GM23338 (cell line): ENCODE data around the gene TMEM178A. TPM values are rescaled to one million over a fixed set of nuclear protein-coding genes. Genes with fewer than 3 reads are reported as not detected.
"Not testable (repeated sequence)": the region's sequence is repeated elsewhere in the genome, so short reads cannot be mapped to it uniquely, and the experiment has no call there.

Experiments used
- ATAC-seq: fragments of 200-7000 bp; cut with Tn5 transposase; 3 replicates; pipeline ENCODE4 v1.9.1; 2020
- DNase-seq: peaks from one replicate; pipeline ENCODE4 v3.0.0-alpha.2; 2015; ENCODE audit warnings: low spot score
- H2AFZ ChIP-seq: fragments of 200-600 bp; sonication (generic); 2 replicates; pipeline ENCODE4 v1.8.0; 2016; ENCODE audit warnings: antibody characterized with exemption, mild to moderate bottlenecking, moderate library complexity
- H3F3A ChIP-seq: fragments of 200-600 bp; sonication (generic); replicated peaks from 2 replicates; pipeline ENCODE4 v1.8.0; 2017; ENCODE audit warnings: antibody characterized with exemption, mixed run types, low read depth
- H3K27ac ChIP-seq: fragments of 200-600 bp; sonication (generic); 2 replicates; pipeline ENCODE4 v1.6.1; 2016; ENCODE audit warnings: low read depth
- H3K27me3 ChIP-seq: fragments of 200-600 bp; sonication (generic); 2 replicates; pipeline ENCODE4 v1.8.0; 2016; ENCODE audit warnings: mild to moderate bottlenecking, mixed run types, moderate library complexity; ENCODE audit not compliant: insufficient read depth
- H3K36me3 ChIP-seq: fragments of 200-600 bp; sonication (generic); 2 replicates; pipeline ENCODE4 v1.8.0; 2016; ENCODE audit warnings: mild to moderate bottlenecking; ENCODE audit not compliant: insufficient read depth
- H3K4me1 ChIP-seq: fragments of 200-600 bp; sonication (generic); 2 replicates; pipeline ENCODE4 v1.8.0; 2016; ENCODE audit warnings: mild to moderate bottlenecking, moderate library complexity; ENCODE audit not compliant: insufficient read depth
- H3K4me2 ChIP-seq: fragments of 200-600 bp; sonication (generic); 2 replicates; pipeline ENCODE4 v1.7.1; 2017; ENCODE audit warnings: mixed run types
- H3K4me3 ChIP-seq: fragments of 200-600 bp; sonication (generic); 2 replicates; pipeline ENCODE4 v1.6.1; 2016; ENCODE audit warnings: mixed run types
- H3K79me2 ChIP-seq: fragments of 200-600 bp; sonication (generic); replicated peaks from 2 replicates; pipeline ENCODE4 v1.8.0; 2017; ENCODE audit warnings: mild to moderate bottlenecking; ENCODE audit not compliant: insufficient read depth
- H3K9me2 ChIP-seq: fragments of 200-600 bp; sonication (generic); 2 replicates; pipeline ENCODE4 v1.8.0; 2017; ENCODE audit not compliant: insufficient read depth
- H4K20me1 ChIP-seq: fragments of 200-600 bp; sonication (generic); replicated peaks from 2 replicates; pipeline ENCODE4 v1.8.0; 2017; ENCODE audit warnings: mild to moderate bottlenecking; ENCODE audit not compliant: insufficient read depth
- H3K27ac Mint-ChIP-seq: 2 replicates; pipeline ENCODE4 v1.8.0; 2020; ENCODE audit warnings: inconsistent platforms, mild to moderate bottlenecking, moderate library complexity, mixed read lengths
- H3K27me3 Mint-ChIP-seq: 3 replicates; pipeline ENCODE4 v1.8.0; 2022; ENCODE audit warnings: low read depth, mild to moderate bottlenecking, moderate library complexity, mixed read lengths, inconsistent platforms; ENCODE audit not compliant: insufficient read depth, poor library complexity
- H3K36me3 Mint-ChIP-seq: 3 replicates; pipeline ENCODE4 v1.8.0; 2021; ENCODE audit warnings: low read depth, mild to moderate bottlenecking, inconsistent platforms, moderate library complexity, mixed read lengths
- H3K4me1 Mint-ChIP-seq: 3 replicates; pipeline ENCODE4 v1.8.0; 2020; ENCODE audit warnings: mild to moderate bottlenecking, inconsistent platforms, mixed read lengths
- H3K4me3 Mint-ChIP-seq: 3 replicates; pipeline ENCODE4 v1.8.0; 2021; ENCODE audit warnings: moderate library complexity, mild to moderate bottlenecking, inconsistent platforms, mixed read lengths
- H3K9me3 Mint-ChIP-seq: 3 replicates; pipeline ENCODE4 v1.8.0; 2020; ENCODE audit warnings: moderate library complexity, mild to moderate bottlenecking, inconsistent platforms, mixed read lengths
- EZH2 ChIP-seq: fragments of 200-600 bp; sonication (generic); IDR thresholded peaks from one replicate; pipeline ENCODE4 v1.8.0; 2017; ENCODE audit warnings: antibody characterized with exemption, mild to moderate bottlenecking, low read depth; ENCODE audit not compliant: unreplicated experiment
- EZH2phosphoT487 ChIP-seq: fragments of 200-600 bp; sonication (generic); IDR thresholded peaks from one replicate; pipeline ENCODE4 v1.8.1; 2018; ENCODE audit warnings: antibody characterized with exemption; ENCODE audit not compliant: unreplicated experiment
- polyA plus RNA-seq: library from polyadenylated mRNA; unstranded; fragments of >200 nt; fragmentation: Nextera tagmentation; extraction: Ambion mirVana; gene quantifications from 2 replicates; pipeline ENCODE4 v1.2.1, GENCODE V29; 2016
- total RNA-seq: library from RNA; depleted of rRNA; stranded (reverse); fragments of >200 nt; shearing (Covaris generic); gene quantifications from 2 replicates; pipeline ENCODE4 v1.2.3, GENCODE V29; 2014
- TF ChIP-seq, protein P1 (sequence below): fragments of 250-450 bp; sonication (Bioruptor Pico); IDR thresholded peaks from 2 replicates; pipeline ENCODE4 v1.5.0; 2020; ENCODE audit warnings: mild to moderate bottlenecking, moderate library complexity
- TF ChIP-seq, protein P2 (sequence below), 2 experiments: fragments of 200-600 bp in 1 of 2; sonication (generic) in 1 of 2; conservative IDR thresholded peaks; 2 replicates each; pipeline versions ENCODE4 v1.5.1 to v1.6.1; 2016 to 2017; ENCODE audit warnings: antibody characterized with exemption in 2 of 2, low read depth in 2 of 2, mild to moderate bottlenecking in 2 of 2, moderate library complexity in 1 of 2

The TMEM178A gene
- total and polyA plus RNA-seq, 2 experiments from 2014 or later, result 10.3 to 12.3 TPM

DNA sequence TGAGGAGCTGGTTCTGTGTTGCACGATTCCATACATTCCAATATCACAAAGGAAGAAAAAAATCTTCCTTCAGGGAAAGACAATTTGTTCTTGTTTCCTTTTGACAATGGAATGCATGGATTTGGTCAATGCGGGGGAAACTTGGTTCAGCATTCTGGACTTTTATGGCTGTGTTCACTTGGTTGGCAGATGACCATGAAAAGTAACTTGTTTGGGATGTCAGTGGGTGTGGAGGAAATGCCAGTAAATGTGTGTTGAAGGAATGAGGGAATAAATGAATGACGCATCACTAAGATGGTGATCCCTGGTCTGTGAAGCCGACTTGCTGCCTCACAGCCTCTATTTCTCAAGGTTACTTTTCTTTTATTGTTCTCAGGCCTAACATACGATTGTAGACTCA is 59.7 kb downstream of the TMEM178A start (continued):
- TF ChIP-seq EZH2phosphoT487, result no peak
- no peak for TF ChIP-seq EZH2

DNA sequence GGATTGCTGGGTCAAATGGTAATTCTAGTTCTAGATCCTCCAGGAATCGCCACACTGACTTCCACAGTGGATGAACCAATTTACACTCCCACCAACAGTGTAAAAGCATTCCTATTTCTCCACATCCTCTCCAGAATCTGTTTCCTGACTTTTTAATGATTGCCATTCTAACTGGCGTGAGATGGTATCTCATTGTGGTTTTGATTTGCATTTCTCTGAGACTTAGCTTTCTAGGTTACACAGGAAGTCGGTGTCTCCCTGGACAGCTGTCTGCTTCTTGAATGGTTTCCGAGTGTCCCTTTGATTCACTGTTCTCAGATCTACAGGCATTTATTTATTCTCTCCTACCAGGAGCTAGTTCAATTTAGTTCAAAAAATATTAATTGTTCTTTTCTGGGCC is 62.4 kb downstream of the TMEM178A start:
- H3F3A ChIP-seq, H3K4me3 ChIP-seq, H3K27me3 ChIP-seq, H3K4me1 ChIP-seq, DNase-seq, H3K27ac ChIP-seq, H3K4me1 Mint-ChIP-seq, H3K4me3 Mint-ChIP-seq, H2AFZ ChIP-seq, ATAC-seq, H3K36me3 ChIP-seq, H3K4me2 ChIP-seq, H3K27ac Mint-ChIP-seq, H3K9me3 Mint-ChIP-seq, H3K27me3 Mint-ChIP-seq, H3K79me2 ChIP-seq, H4K20me1 ChIP-seq, H3K9me2 ChIP-seq: not testable (repeated sequence)
- H3K36me3 Mint-ChIP-seq, result peaks cover 22% of the 10 kb centered on the region

DNA sequence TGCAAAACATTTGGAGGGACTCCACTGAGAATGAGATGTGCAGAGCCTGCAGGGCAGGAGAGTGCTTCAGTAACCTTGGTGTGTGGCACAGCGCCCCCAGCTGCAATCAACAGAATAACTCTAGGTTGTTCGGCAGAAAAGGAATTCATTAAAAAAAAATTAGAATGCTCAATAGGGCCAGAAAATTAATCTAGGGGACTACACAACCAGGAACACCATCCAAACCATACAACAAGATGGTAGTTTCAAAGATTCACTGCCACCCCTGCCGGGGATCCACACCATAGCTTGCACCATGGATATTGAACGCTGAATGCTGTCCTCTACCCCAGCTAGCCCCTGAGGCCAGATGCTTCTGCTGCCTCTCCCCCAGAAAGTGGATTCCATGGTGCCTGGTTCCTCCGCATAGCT is 63.2 kb downstream of the TMEM178A start:
- TF ChIP-seq, protein P1, sequence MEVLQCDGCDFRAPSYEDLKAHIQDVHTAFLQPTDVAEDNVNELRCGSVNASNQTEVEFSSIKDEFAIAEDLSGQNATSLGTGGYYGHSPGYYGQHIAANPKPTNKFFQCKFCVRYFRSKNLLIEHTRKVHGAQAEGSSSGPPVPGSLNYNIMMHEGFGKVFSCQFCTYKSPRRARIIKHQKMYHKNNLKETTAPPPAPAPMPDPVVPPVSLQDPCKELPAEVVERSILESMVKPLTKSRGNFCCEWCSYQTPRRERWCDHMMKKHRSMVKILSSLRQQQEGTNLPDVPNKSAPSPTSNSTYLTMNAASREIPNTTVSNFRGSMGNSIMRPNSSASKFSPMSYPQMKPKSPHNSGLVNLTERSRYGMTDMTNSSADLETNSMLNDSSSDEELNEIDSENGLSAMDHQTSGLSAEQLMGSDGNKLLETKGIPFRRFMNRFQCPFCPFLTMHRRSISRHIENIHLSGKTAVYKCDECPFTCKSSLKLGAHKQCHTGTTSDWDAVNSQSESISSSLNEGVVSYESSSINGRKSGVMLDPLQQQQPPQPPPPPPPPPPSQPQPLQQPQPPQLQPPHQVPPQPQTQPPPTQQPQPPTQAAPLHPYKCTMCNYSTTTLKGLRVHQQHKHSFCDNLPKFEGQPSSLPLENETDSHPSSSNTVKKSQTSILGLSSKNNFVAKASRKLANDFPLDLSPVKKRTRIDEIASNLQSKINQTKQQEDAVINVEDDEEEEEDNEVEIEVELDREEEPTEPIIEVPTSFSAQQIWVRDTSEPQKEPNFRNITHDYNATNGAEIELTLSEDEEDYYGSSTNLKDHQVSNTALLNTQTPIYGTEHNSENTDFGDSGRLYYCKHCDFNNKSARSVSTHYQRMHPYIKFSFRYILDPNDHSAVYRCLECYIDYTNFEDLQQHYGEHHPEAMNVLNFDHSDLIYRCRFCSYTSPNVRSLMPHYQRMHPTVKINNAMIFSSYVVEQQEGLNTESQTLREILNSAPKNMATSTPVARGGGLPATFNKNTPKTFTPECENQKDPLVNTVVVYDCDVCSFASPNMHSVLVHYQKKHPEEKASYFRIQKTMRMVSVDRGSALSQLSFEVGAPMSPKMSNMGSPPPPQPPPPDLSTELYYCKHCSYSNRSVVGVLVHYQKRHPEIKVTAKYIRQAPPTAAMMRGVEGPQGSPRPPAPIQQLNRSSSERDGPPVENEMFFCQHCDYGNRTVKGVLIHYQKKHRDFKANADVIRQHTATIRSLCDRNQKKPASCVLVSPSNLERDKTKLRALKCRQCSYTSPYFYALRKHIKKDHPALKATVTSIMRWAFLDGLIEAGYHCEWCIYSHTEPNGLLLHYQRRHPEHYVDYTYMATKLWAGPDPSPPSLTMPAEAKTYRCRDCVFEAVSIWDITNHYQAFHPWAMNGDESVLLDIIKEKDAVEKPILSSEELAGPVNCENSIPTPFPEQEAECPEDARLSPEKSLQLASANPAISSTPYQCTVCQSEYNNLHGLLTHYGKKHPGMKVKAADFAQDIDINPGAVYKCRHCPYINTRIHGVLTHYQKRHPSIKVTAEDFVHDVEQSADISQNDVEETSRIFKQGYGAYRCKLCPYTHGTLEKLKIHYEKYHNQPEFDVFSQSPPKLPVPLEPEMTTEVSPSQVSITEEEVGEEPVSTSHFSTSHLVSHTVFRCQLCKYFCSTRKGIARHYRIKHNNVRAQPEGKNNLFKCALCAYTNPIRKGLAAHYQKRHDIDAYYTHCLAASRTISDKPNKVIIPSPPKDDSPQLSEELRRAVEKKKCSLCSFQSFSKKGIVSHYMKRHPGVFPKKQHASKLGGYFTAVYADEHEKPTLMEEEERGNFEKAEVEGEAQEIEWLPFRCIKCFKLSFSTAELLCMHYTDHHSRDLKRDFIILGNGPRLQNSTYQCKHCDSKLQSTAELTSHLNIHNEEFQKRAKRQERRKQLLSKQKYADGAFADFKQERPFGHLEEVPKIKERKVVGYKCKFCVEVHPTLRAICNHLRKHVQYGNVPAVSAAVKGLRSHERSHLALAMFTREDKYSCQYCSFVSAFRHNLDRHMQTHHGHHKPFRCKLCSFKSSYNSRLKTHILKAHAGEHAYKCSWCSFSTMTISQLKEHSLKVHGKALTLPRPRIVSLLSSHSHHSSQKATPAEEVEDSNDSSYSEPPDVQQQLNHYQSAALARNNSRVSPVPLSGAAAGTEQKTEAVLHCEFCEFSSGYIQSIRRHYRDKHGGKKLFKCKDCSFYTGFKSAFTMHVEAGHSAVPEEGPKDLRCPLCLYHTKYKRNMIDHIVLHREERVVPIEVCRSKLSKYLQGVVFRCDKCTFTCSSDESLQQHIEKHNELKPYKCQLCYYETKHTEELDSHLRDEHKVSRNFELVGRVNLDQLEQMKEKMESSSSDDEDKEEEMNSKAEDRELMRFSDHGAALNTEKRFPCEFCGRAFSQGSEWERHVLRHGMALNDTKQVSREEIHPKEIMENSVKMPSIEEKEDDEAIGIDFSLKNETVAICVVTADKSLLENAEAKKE (CRISPR knock-in tag), result no peak
- TF ChIP-seq, protein P2, sequence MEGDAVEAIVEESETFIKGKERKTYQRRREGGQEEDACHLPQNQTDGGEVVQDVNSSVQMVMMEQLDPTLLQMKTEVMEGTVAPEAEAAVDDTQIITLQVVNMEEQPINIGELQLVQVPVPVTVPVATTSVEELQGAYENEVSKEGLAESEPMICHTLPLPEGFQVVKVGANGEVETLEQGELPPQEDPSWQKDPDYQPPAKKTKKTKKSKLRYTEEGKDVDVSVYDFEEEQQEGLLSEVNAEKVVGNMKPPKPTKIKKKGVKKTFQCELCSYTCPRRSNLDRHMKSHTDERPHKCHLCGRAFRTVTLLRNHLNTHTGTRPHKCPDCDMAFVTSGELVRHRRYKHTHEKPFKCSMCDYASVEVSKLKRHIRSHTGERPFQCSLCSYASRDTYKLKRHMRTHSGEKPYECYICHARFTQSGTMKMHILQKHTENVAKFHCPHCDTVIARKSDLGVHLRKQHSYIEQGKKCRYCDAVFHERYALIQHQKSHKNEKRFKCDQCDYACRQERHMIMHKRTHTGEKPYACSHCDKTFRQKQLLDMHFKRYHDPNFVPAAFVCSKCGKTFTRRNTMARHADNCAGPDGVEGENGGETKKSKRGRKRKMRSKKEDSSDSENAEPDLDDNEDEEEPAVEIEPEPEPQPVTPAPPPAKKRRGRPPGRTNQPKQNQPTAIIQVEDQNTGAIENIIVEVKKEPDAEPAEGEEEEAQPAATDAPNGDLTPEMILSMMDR (conservative IDR thresholded peaks at IDR 0.05; ENCODE audit: low read depth in 2 of 2), result peak; percentile 86 to 98
- Mint-ChIP-seq H3K9me3 (no peaks in the 10 kb centered on the region), H3K4me3 (no peak overlapping the region), H3K36me3 (peaks cover 31% of the 10 kb centered on the region), H3K27me3 (peaks cover 2% of the 10 kb centered on the region), H3K4me1 (peaks cover 8% of the 10 kb centered on the region), H3K27ac (no peak overlapping the region)
- Histone ChIP-seq H3K4me1 (peaks cover 5% of the 10 kb centered on the region; the same call in 1 of the 2 replicates), H4K20me1 (no peaks in the 10 kb centered on the region), H2AFZ (no peak overlapping the region), H3K27me3 (no peaks in the 10 kb centered on the region), H3F3A (no peaks in the 10 kb centered on the region), H3K79me2 (no peaks in the 10 kb centered on the region), H3K4me3 (no peak overlapping the region), H3K27ac (no peak overlapping the region), H3K9me2 (no peaks in the 10 kb centered on the region), H3K4me2 (no peak overlapping the region), H3K36me3 (no peaks in the 10 kb centered on the region)
- DNase-seq (peak; percentile 75), ATAC-seq (peak; percentile 77)
